ENCODE results near the gene NISCH.
A peak's percentile ranks its signal among the peaks of the same experiment; 100 is the strongest.

DNA sequence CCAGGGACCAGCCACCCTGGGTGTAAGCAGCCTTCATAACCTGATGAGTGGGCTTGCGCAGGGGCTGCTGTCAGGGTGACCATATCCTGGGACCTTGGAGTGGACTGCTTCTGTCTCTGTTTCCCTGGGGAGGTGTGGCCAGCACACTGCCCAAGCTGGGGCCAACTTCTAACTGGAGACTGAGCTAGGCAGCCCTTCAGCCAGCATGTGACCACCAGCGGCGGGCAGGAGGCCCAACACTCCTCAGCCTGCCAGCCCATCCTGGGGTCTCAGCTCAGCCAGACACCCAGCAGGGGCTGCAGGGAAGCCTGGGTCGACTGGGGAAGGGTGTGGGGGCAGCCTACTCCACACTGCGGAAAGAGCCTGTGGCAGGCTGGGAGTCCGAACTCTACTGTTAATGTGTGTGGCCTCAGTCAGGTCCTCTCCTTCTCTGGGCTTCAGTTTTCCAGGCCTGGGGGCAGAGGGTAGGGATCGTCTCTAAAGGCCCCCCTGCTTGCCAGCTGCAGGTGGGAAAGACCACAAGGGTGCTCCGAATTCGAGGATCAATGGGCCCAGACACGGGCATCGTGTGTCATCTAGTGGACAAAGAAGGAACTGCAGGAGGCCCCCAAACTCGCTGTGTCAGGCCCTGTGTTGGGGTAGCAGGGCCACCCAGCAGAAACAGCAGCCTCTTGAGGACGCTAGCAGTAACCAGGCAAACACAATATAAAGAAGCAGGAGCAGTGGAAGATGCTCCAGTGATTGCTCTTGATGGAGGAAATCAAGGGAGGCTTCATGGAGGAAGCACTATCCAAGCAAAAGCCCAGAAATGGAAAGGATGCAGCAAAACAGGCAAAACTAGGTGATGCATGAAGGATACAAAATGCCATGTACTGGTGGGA lies 8.5 kb upstream of the NISCH start:
- TF ChIP-seq, protein P1, sequence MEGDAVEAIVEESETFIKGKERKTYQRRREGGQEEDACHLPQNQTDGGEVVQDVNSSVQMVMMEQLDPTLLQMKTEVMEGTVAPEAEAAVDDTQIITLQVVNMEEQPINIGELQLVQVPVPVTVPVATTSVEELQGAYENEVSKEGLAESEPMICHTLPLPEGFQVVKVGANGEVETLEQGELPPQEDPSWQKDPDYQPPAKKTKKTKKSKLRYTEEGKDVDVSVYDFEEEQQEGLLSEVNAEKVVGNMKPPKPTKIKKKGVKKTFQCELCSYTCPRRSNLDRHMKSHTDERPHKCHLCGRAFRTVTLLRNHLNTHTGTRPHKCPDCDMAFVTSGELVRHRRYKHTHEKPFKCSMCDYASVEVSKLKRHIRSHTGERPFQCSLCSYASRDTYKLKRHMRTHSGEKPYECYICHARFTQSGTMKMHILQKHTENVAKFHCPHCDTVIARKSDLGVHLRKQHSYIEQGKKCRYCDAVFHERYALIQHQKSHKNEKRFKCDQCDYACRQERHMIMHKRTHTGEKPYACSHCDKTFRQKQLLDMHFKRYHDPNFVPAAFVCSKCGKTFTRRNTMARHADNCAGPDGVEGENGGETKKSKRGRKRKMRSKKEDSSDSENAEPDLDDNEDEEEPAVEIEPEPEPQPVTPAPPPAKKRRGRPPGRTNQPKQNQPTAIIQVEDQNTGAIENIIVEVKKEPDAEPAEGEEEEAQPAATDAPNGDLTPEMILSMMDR (IDR thresholded peaks at IDR 0.05), result peak; percentile 99
- TF ChIP-seq EZH2phosphoT487 (IDR thresholded peaks at IDR 0.05), result no peak
